HEK293 (cell line): Measurements from ENCODE around the gene CTDNEP1.

ENCODE experiments used
- ATF2 ChIP-seq: fragments of 450-650 bp; formaldehyde crosslinking; IDR thresholded peaks from 2 replicates; pipeline ENCODE4 v1.5.1; 2016; ENCODE audit warnings: missing biosample characterization, missing genetic modification characterization, low read depth
- BCL11B ChIP-seq: fragments of 450-650 bp; formaldehyde crosslinking; IDR thresholded peaks from 2 replicates; pipeline ENCODE4 v1.5.1; 2016; ENCODE audit warnings: low read depth, missing biosample characterization, missing genetic modification characterization
- CTCF ChIP-seq: fragments of 450-650 bp; formaldehyde crosslinking; IDR thresholded peaks from 2 replicates; pipeline ENCODE4 v1.5.1; 2016; ENCODE audit warnings: missing biosample characterization, missing genetic modification characterization
- HOXC10 ChIP-seq: sonication (generic); formaldehyde crosslinking; IDR thresholded peaks from 2 replicates; pipeline ENCODE4 v1.8.1; 2023; ENCODE audit warnings: mild to moderate bottlenecking, missing genetic modification reagents
- MEIS1 ChIP-seq: sonication (generic); formaldehyde crosslinking; IDR thresholded peaks from 2 replicates; pipeline ENCODE4 v1.8.1; 2022; ENCODE audit warnings: missing genetic modification reagents, mild to moderate bottlenecking, borderline replicate concordance
- MZF1 ChIP-seq: fragments of 450-650 bp; formaldehyde crosslinking; IDR thresholded peaks from 2 replicates; pipeline ENCODE4 v1.5.1; 2017; ENCODE audit warnings: missing biosample characterization, missing genetic modification characterization, borderline replicate concordance
- SETDB1 ChIP-seq: IDR thresholded peaks from one replicate; pipeline ENCODE4 v1.6.1; 2017; ENCODE audit warnings: mild to moderate bottlenecking, low read length, moderate library complexity, mixed read lengths; ENCODE audit not compliant: insufficient read length
- SP3 ChIP-seq: fragments of 450-650 bp; formaldehyde crosslinking; IDR thresholded peaks from 2 replicates; pipeline ENCODE4 v1.5.1; 2016; ENCODE audit warnings: missing biosample characterization, missing genetic modification characterization
- YY1 ChIP-seq: fragments of 450-650 bp; formaldehyde crosslinking; IDR thresholded peaks from 2 replicates; pipeline ENCODE4 v1.5.1; 2018; ENCODE audit warnings: missing biosample characterization, missing genetic modification characterization
- ZBTB49 ChIP-seq: fragments of 450-650 bp; formaldehyde crosslinking; IDR thresholded peaks from 2 replicates; pipeline ENCODE4 v1.5.1; 2016; ENCODE audit warnings: missing biosample characterization, missing genetic modification characterization, low read depth
- ZBTB7A ChIP-seq: fragments of 450-650 bp; formaldehyde crosslinking; IDR thresholded peaks from 2 replicates; pipeline ENCODE4 v1.5.1; 2016; ENCODE audit warnings: low read depth, missing biosample characterization, missing genetic modification characterization
- ZFP3 ChIP-seq: fragments of 450-650 bp; formaldehyde crosslinking; IDR thresholded peaks from 2 replicates; pipeline ENCODE4 v1.5.1; 2016; ENCODE audit warnings: low read depth, missing biosample characterization, missing genetic modification characterization
- ZNF169 ChIP-seq: fragments of 450-650 bp; formaldehyde crosslinking; IDR thresholded peaks from 2 replicates; pipeline ENCODE4 v1.5.1; 2016; ENCODE audit warnings: missing biosample characterization, missing genetic modification characterization
- ZNF18 ChIP-seq: fragments of 450-650 bp; formaldehyde crosslinking; IDR thresholded peaks from 2 replicates; pipeline ENCODE4 v1.5.1; 2016; ENCODE audit warnings: missing biosample characterization, missing genetic modification characterization
- ZNF2 ChIP-seq: fragments of 450-650 bp; formaldehyde crosslinking; IDR thresholded peaks from 2 replicates; pipeline ENCODE4 v1.5.1; 2016; ENCODE audit warnings: missing biosample characterization, missing genetic modification characterization
- ZNF221 ChIP-seq: fragments of 450-650 bp; formaldehyde crosslinking; IDR thresholded peaks from 2 replicates; pipeline ENCODE4 v1.5.1; 2017; ENCODE audit warnings: missing biosample characterization, missing genetic modification characterization, borderline replicate concordance
- ZNF223 ChIP-seq: fragments of 450-650 bp; formaldehyde crosslinking; IDR thresholded peaks from 2 replicates; pipeline ENCODE4 v1.5.1; 2016; ENCODE audit warnings: missing biosample characterization, missing genetic modification characterization
- ZNF248 ChIP-seq: fragments of 450-650 bp; formaldehyde crosslinking; IDR thresholded peaks from 2 replicates; pipeline ENCODE4 v1.5.1; 2017; ENCODE audit warnings: missing biosample characterization, missing genetic modification characterization
- ZNF280C ChIP-seq: fragments of 450-650 bp; formaldehyde crosslinking; IDR thresholded peaks from 2 replicates; pipeline ENCODE4 v1.5.1; 2016; ENCODE audit warnings: missing biosample characterization, missing genetic modification characterization
- ZNF292 ChIP-seq: fragments of 450-650 bp; formaldehyde crosslinking; IDR thresholded peaks from 2 replicates; pipeline ENCODE4 v1.5.1; 2016; ENCODE audit warnings: low read depth, missing biosample characterization, missing genetic modification characterization, borderline replicate concordance
- ZNF335 ChIP-seq: fragments of 450-650 bp; formaldehyde crosslinking; conservative IDR thresholded peaks from 2 replicates; pipeline ENCODE4 v1.5.1; 2016; ENCODE audit warnings: missing biosample characterization, missing genetic modification characterization
- ZNF404 ChIP-seq: fragments of 450-650 bp; formaldehyde crosslinking; IDR thresholded peaks from 2 replicates; pipeline ENCODE4 v1.5.1; 2017; ENCODE audit warnings: missing biosample characterization, missing genetic modification characterization
- ZNF514 ChIP-seq: fragments of 450-650 bp; formaldehyde crosslinking; IDR thresholded peaks from 2 replicates; pipeline ENCODE4 v1.5.1; 2016; ENCODE audit warnings: missing biosample characterization, missing genetic modification characterization
- ZNF555 ChIP-seq: fragments of 450-650 bp; formaldehyde crosslinking; conservative IDR thresholded peaks from 2 replicates; pipeline ENCODE4 v1.5.1; 2017; ENCODE audit warnings: missing biosample characterization, mild to moderate bottlenecking, missing genetic modification characterization, inconsistent platforms
- ZNF639 ChIP-seq: fragments of 450-650 bp; formaldehyde crosslinking; IDR thresholded peaks from 2 replicates; pipeline ENCODE4 v1.5.1; 2016; ENCODE audit warnings: missing biosample characterization, missing genetic modification characterization
- ZNF704 ChIP-seq: fragments of 450-650 bp; formaldehyde crosslinking; IDR thresholded peaks from 2 replicates; pipeline ENCODE4 v1.5.1; 2016; ENCODE audit warnings: missing biosample characterization, missing genetic modification characterization
- ZNF785 ChIP-seq: fragments of 450-650 bp; formaldehyde crosslinking; IDR thresholded peaks from 2 replicates; pipeline ENCODE4 v1.5.1; 2016; ENCODE audit warnings: missing biosample characterization, missing genetic modification characterization

The CTDNEP1 gene

GRCh38 chr17:7219812-7220592 is 31.5 kb downstream of the CTDNEP1 start, which contains the start of the genes ACADVL and DLG4 (continued):
- TF ChIP-seq ZBTB49 (tag by site-specific recombination) (no peak), ZNF280C (tag by site-specific recombination) (no peak), ZNF221 (tag by site-specific recombination) (no peak), ZBTB7A (0 out of 2 replicates have a peak, but pooled peaks have one; percentile 67), ZNF18 (tag by site-specific recombination) (no peak), ZNF785 (peak; percentile 66; the same call in 1 of the 2 replicates), ZFP3 (tag by site-specific recombination) (no peak), MEIS1 (CRISPR knock-in tag) (no peak), ZNF223 (tag by site-specific recombination) (no peak), ZNF248 (tag by site-specific recombination) (no peak), ZNF2 (tag by site-specific recombination) (no peak), ATF2 (no peak), ZNF169 (tag by site-specific recombination) (no peak), YY1 (tag by site-specific recombination) (peak; percentile 26; the same call in 1 of the 2 replicates), CTCF (tag by site-specific recombination) (no peak), ZNF514 (no peak), SP3 (tag by site-specific recombination) (peak; percentile 70), ZNF335 (tag by site-specific recombination) (peak; percentile 98), SETDB1 (no peak), ZNF639 (tag by site-specific recombination) (no peak), ZNF704 (tag by site-specific recombination) (no peak), ZNF292 (0 out of 2 replicates have a peak, but pooled peaks have one; percentile 1), ZNF404 (no peak), MZF1 (no peak), BCL11B (tag by site-specific recombination) (peak; percentile 90), HOXC10 (CRISPR knock-in tag) (no peak), ZNF555 (tag by site-specific recombination) (no peak)
